GM18907 (cell line): ENCODE data around the gene CD200.

ENCODE experiments used
- ATAC-seq: cut with Tn5 transposase; IDR thresholded peaks from one replicate; pipeline ENCODE4 v1.9.1; 2021; ENCODE audit warnings: mild to moderate bottlenecking, moderate library complexity; ENCODE audit not compliant: unreplicated experiment

CD200 gene, protein sequence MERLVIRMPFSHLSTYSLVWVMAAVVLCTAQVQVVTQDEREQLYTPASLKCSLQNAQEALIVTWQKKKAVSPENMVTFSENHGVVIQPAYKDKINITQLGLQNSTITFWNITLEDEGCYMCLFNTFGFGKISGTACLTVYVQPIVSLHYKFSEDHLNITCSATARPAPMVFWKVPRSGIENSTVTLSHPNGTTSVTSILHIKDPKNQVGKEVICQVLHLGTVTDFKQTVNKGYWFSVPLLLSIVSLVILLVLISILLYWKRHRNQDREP

DNA sequence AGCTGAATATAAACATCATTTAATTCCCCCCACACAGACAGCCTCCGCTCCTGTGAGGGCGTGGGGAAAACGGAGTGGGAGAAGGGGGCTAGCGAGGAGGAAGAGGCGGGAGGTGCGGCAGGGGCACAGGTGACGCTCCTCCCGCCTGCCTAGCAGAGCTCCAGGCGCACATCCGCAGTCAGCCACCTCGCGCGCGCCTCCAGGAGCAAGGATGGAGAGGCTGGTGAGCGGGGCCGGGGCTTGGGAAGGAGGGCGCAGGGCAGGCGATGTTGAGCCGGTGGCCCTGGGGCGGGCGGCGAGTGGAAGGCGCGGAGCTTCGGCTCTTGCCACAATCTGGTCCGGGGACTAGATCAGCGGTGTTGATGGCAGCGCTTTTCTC, at the start of gene CD200:
CD200 (plus strand) TSS at position 155 of the 379 bp plus-strand sequence; CDS start at position 212, 57 bp downstream.
- ATAC-seq = peak; percentile 67

DNA sequence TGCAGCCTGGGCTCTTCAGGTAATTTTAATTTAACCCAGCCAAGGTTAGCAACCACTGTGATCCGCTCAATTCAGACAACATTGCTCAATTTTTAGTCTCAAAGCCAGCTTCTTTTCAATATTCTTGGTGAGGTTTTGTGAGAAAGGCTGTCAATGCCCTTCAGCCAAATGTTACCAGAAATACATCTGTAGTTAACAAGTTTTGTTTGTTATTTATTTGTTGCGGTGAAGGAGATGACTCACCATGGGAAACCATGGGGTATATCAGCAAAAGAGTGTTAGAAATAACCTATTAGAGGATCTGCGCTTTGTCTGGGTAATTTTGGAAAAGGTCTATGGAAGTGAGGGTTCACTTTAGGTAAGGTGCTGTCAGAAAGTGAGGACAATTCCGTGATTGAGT, 43.9 kb upstream of the CD200 start:
- ATAC-seq = no peak

DNA sequence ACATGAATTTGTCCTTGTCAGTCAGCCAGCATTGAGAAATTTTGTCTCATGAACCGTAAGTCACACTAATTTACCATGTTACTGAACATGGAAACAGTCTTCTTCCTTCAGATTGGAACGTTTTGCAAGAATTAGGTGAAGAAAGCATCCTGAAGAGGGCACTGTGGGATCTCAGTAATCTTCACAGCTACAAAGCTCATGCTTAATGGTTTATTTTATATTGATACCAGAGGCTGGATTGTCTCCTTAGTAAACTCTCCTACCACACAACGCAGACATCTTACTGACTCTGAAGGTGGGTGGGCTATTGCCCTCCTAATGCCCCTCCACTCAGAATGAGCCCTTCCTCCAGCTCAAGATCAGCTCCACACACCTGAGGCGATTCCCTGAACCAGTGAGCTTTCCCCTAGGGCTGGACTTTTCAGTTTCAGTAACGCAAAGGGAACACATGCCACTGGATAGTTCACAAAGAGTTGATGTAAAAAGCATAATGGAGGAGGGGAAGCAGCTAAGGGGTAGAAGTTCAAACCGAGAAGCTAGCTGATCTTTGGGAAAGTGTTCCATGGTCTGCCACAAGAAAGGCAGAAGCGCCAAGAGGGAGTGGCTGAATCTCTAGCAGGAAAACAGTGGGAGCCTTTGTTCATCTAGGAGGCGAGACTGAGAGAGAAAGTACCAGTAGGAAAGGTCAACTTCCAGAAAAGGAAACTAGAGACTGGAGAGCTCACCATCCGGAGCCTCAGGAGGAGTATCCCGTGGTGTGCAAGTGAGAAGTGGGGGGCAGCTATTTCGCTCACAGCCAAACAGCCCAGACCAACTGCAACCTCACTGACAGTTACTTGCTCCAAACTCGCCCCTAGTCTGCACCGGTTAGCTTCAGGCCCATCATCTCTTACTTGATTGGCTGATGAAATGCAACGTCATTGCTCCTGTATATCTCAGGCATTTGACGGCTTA, 39.3 kb upstream of the CD200 start, which contains the start of gene SLC9C1:
SLC9C1 (minus strand) TSS at position 849 of the 954 bp plus-strand sequence. CDS start 7,425 bp downstream, outside the sequence.
- ATAC-seq = peak; percentile 63

DNA sequence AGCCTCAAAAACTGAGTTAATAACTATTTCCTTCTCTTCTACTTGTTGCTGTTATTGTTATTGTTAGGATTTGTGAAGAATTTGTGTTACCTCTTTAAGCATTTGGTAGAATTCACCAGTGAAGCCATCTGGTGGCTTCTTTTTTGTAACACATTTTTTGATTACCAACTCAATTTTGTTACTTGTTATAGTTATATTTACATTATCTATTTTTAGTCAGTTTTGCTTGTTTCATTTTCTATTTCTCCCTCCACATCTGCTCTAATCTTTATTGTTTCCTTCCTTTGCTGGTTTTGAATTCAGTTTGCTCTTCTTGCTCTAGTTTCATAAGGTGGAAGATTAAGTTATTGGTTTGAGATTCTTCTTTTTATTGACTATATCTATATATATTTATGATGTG, 35.2 kb upstream of the CD200 start:
- peak; percentile 32 for ATAC-seq

DNA sequence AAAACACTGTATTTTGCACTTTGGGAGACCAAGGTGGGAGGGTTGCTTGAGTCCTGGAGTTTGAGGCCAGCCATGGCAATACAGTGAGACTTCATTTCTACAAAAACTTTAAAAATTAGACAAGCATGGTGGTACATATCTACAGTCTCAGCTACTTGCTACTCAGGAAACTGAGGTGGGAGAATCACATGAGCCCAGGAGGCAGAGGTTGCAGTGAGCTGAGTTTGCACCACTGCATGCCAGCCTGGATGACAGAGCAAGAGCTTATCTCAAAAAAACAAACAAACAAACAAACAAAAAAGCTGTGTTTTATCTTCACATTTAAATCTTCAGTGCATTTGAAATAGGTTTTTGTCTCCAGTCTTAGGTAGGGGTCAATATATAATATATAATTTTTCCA, 34.2 kb upstream of the CD200 start:
- no peak for ATAC-seq

DNA sequence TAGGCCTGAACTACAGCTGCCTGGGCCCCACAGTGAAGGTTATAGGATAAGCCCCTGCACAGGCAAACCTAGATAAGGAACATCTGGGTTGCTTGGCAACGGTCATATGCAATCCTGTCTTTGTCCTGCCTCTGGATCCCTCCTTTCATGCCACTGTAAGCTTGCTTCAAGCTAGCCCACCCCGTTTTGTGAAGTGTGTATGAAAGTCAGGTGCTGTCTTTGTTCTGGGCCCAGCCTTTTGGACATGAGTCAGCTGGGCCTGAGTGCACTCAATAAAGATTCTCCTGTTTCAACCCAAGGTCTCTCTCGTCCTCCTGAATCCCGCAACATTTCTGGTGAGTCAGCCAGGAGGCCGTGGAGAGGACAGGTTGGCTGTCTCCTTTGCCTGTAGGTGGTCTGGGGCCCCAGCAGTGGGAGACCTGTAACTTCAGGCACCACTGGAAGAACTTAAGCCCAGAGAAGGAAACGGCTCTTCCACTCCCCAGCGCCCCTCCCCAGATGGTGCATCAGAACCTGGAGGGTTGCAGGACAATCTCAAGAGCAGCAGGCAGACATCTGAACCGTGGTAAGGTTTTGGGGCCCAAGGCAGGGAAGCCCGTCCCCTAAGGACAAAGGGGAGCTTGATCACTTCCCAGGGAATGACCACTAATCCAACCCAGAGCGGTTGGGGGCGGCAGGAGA, 30.7 kb upstream of the CD200 start:
- no peak for ATAC-seq

DNA sequence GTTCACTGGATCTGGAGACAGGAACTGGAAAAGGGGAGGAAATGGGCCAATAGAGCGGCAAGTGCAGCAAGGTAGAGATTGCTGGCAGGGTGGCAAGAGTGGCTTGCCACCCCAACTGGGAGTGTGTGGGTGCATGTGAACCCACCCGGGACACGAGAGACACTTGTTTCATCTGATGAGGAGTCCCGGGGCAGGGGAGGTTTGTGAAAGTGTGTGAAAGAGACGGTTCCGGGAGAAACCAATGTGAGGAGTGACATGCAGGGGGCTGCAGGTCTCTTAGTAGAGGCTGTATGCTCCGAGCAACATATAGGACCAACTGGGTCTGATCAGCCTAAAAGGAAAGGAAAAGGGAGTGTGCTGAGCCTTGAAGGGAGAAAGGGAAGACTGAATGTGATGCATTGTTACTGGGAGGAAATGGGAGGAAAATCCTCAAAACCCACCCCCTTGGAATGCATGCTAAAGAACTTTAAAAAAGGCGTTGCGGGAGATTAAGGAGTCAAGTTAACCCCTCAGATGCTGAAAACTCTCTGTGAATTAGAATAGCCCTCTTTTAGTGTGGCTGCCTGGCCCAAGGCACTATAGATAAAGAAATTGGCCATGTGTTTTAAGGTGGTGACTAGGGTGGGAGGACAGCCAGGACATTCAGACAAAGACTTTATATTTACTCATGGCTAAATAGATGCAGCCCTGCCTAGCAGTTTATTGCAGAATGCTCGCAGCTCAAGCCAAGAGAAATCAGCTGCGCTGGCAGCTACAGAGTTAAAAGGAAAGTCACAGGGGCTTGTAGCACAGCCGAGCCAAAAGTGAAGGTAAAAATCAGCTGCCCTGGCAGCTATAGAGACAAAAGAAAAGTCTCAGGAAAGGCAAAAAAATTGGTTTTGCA, 29.8 kb upstream of the CD200 start:
- ATAC-seq = peak; percentile 53

DNA sequence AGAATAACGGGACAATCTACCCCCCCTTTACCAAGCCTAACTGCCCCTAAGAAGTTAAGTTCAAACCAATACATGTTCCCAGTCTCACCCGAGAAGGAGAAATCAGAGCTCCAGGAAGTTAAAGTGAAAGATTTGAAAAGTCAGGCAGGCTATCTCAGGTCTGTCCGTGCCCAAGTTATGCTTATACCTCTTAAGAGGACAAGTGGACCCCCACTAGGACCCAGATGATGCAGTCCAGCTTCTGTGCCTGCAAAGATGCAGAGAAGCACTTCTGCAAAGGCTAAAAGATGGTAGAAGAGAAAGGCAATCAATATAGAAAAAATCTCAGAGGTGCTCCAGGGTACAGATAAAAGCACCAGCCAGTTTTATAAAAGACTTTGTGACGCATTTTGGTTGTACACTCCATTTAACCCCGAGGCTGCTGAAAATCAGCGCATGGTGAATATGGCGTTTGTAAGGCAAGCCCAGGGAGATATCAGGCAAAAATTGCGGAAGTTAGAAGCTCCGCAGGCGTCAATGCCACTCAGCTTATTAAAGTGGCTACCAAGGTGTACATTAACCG, 29.1 kb upstream of the CD200 start:
- peak; percentile 53 for ATAC-seq

DNA sequence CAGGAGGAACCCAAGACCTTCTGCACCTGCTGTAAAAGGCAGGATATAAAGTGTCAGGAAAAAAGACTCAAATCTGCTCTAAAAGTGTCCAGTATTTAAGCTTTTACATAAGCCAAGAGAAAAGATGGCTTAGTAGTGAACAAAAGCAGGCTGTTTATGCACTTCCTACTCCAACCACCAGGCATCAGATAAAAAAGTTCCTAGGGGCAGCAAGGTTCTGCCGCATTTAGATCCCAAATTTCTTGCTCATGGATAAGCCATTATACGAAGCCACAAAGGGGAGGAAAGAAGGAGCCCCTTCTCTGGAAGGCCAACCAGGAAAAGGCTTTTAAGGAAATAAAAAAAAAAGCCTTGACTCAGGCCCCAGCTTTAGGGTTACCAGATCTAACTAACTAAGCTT, 28.3 kb upstream of the CD200 start:
- ATAC-seq = no peak

DNA sequence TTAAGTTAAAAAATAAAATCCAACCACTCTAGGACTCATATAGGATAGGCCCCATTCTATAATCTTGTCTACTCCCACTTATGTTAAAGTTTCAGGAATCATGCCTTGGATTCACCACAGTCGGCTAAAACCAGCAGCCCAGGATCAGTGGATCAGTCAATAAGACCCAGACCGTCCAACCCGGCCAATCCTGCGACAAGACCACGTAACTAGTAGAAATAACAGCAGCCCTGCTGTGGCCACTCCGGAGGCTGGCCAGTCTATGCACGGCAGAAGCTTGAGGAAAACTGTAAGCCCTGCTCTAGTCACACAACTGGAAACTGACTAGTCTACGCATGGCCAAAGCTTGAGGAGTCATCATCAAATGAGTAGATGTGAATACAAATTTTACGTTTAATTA, 26.1 kb upstream of the CD200 start:
- ATAC-seq = no peak

DNA sequence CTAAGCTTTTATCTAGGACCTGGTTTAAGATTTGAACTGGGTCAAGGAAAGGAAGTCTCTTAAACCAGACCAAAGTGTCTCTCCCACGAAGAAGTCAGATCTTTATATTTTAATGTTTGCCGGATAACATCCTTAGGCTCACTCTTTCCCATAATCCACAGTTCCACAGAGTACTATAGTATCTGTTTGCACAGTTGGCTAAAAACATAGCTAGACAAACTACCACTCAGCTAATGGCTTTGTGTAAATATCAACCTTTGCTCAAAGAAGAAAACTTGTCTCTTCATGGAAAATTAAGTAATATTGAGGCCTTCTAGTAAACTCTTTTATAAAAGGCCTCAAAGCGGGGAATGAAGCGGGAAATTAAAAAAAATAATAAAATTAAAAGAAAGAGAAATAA, 25.4 kb upstream of the CD200 start:
- ATAC-seq = no peak

DNA sequence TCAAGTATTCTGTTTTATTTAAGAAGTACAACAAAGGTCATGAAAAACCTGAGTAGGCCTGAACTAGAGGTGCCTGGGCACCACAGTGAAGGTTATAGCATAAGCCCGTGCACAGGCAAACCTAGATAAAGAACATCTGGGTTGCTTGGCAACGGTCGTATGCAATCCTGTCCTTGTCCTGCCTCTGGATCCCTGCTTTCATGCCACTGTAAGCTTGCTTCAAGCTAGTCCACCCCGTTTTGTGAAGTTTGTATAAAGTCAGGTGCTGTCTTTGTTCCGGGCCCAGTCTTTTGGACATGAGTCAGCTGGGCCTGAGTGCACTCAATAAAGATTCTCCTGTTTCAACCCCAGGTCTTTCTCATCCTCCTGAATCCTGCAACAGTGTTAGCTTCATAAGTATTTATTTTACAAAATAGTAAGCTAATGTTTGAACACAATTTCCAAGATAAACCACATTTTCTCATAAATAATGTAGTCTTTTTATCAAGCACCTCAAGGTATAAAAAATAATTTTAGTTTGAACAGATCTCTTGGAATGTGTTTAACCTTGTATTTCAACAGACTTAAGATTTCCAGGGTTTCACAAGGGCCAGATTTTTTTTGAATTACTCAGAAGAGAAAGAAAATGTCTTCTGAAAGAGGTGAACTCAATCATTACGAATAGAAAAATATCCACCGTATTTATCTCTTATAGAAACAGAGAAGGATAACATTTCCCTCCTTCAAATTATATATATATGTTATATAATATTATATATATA, 24.6 kb upstream of the CD200 start:
- ATAC-seq = no peak

DNA sequence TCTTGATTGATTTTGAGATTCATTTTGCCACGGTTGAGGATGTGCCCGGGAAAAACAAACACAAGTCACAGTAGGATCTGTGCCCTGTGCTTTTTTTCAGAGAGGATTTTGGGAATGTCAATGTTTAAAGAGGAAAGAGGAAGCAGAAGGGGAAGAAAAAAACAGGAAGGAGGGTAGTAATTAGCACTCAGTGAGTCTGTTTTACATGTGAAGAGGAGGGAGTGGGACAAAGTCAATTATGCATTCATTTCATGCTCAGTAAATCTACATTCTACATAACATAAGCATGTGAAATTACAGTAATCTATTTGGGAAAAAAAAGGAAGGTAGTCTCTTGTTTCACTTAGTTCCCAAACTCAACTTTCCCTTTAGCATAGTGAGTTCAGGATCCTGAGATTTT, 18.3 kb upstream of the CD200 start:
- no peak for ATAC-seq

DNA sequence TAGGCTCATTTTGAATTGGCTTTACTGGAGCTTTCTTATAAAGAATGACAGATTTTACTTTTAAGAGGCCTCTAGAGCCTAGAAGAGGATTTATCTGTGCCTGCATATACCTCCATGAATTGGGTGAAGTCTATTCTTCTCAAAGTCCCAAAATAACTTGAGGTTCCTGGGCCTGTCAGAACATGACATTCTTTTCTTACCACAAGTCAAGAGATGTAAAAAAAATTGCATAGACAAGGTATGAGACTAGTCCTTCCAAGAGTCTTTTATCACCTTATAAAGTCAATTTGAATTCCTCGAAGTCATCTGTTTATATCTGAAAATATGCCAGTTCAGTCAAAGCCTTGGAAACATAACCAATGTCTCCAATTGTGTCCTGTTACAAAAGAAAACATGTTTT, 17.2 kb upstream of the CD200 start:
- no peak for ATAC-seq

DNA sequence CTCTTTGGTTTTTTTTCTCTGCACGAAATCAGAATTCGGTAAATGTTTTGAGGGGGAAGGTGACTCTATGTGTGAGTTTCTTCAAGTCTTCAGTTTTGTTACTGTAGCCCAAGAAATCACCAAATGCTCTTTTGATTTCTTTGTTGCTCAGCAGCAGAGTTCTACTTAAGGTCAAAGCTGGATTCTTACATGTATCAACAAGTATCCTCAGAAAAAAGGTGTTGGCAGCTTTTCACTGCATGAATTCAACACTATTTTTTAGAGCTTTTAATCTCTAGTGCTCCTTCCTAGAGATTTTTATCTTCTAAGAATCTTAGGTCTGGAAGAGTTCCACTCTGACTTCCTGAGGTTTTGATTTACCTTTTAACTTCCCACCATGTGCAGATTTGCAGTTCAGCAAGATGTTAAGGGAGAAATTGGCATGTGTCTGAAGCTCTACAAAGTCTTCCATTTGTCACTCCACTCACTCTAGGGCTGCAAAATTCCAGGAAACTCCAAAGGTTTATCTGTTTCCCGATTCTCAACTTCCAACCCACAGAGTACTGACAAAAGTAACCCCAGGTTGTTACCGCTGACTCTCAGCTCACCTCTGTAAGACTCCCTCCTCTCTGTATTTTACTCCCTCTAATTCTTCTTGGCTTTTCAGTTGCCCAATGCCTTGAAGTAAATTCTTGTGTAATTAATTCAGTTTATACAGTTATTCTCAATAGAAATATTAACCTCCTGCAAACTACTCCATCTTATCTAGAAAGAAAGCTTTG, 13.3 kb upstream of the CD200 start:
- no peak for ATAC-seq

DNA sequence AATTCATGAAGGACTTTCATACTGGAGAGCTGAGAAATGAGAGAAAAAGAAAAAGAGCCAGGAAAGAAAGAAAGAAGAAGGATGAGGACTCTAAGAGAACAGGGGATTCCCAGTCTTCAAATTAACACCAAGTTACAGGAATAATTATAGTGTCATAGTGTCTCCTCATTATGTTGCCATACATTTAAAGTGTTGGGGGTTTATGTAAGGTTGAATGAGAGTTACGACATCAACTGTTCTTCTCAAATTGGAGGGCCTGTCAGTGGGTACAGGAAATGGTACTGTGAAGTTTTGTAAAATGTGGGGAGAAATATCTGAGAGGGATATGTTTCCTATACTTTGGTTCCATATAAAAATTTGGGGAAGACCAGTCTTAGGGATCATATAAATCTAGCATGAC, 12.3 kb upstream of the CD200 start:
- no peak for ATAC-seq

DNA sequence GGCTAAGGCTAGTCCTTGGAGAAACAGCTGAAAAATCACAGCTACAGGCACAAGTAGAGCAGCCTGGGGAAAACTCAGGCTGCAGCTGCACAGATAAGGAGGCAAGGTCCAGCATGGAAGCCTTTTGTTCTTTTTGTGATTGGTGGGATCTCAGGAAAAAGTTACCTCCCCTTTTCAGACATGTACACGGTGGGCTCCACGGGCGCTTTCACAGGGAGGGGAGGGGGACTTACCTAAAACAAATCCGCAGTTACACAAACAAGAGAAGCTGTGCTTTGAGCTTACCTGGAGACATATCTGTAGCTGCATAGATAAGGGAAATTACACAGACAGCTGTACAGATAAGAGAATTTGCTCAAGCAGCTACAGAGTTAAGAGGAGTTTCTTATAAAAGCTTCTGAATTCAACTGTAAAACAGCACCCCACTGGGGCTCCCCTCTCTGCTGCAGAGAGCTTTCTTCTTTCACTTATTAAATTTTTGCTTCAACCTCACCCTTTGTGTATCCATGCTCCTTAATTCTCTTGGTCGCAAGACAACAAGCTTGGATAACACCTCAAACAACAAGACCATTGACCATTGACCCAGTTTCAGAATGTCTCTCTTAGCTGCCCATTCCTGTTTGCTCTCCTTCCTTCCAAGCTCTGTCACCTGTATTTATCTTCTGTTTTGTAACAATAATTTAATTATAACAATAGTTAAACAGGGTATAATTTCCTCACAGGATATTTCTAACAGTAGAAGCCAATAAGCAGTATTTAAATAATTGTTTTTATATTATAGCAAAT, 10.9 kb upstream of the CD200 start:
- ATAC-seq = no peak

DNA sequence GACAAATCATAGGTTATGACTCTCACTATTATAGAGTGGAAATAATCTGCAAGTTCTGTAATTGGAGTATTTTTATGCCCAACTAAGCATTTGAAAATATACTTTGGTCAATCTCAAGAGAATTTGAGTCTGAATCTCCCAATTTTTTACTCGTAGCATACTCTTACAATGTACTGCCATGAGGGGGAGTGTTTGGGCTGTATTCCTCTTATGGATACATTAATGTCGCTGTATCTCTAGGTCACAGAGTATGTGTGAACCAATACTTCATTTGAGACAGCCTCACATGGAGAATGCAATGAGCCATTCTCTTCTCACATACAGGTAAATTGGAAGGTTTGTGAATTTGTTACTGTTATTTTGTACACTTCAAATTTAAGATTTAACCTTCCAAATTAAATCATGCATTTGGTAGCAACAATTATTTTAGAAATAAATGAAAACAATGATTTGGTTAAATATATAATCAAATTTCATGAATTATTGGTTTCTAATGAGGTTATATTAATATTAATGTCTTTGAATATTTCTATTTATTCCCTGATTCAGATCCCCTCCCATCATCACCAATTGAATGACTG, 5.5 kb upstream of the CD200 start:
- ATAC-seq = peak; percentile 98
